Central memory CD4-positive, alpha-beta T cell (primary cell): ENCODE data around the gene B4GALT1.
A peak's percentile ranks its signal among the peaks of the same experiment; 100 is the strongest.
"Not testable (repeated sequence)": the region's sequence is repeated elsewhere in the genome, so short reads cannot be mapped to it uniquely, and the experiment has no call there.

ENCODE experiments used
- DNase-seq: peaks from one replicate; pipeline ENCODE4 v3.0.0; 2022

The B4GALT1 gene

GRCh38 chr9:33097192-33097591, 69.9 kb downstream of the B4GALT1 start:
- DNase-seq, result no peak

- DNase-seq, result no peak
Observed at GRCh38 chr9:33092634-33093033, 74.5 kb downstream of the B4GALT1 start.

GRCh38 chr9:33085672-33086071, 81.5 kb downstream of the B4GALT1 start:
- DNase-seq, result not testable (repeated sequence)

- DNase-seq, result no peak
Observed at GRCh38 chr9:33082538-33083326, 84.4 kb downstream of the B4GALT1 start.

GRCh38 chr9:33082128-33082527, 85.0 kb downstream of the B4GALT1 start:
- peak; percentile 27 for DNase-seq

- peak; percentile 80 for DNase-seq
Observed at GRCh38 chr9:33081128-33081851, 85.8 kb downstream of the B4GALT1 start.

GRCh38 chr9:33080534-33080933, 86.6 kb downstream of the B4GALT1 start:
- DNase-seq, result no peak

- peak; percentile 95 for DNase-seq
Observed at GRCh38 chr9:33076046-33077004, 90.8 kb downstream of the B4GALT1 start, which contains the start of gene SMU1. SMU1 (minus strand) TSS chr9:33076674; CDS start chr9:33076608, 66 bp downstream.

GRCh38 chr9:33068991-33069390, 98.1 kb downstream of the B4GALT1 start:
- DNase-seq, result no peak

- DNase-seq, result no peak
Observed at GRCh38 chr9:33065157-33066076, 101.7 kb downstream of the B4GALT1 start.
